Erythroblast (primary cell): ENCODE measurements around the gene DPF3.

Experiments used
- GATA1 ChIP-seq: IDR thresholded peaks from 2 replicates; pipeline ENCODE4 v1.6.1; 2011; ENCODE audit warnings: low read depth, mild to moderate bottlenecking, control low read depth, low read length, moderate library complexity
- POLR2A ChIP-seq: IDR thresholded peaks from 2 replicates; pipeline ENCODE4 v1.6.1; 2011; ENCODE audit warnings: mild to moderate bottlenecking, low read length

- TF ChIP-seq POLR2A (no peak), GATA1 (no peak)
Measured at GRCh38 chr14:72700338-72701236, 193.3 kb downstream of the DPF3 start.
